Stimulated activated naive B cell treated with anti-CD40 and anti-IgM and Interleukin-4, amounts not matched to agents 10 μg/mL and 1 μg/mL and 100 μg/mL, for 72 hours (primary cell): ENCODE data around the gene NYAP1.

Experiments used
- ATAC-seq, 2 donors: fragments of 150-1000 bp; cut with Tn5 transposase; replicated peaks; 2 replicates each; pipeline ENCODE4 v1.10.0; 2021; ENCODE audit warnings: moderate library complexity in 1 of 2
- DNase-seq: peaks from one replicate; pipeline ENCODE4 v3.0.0; 2021
- H3K27ac Mint-ChIP-seq: one replicate; pipeline ENCODE4 v1.8.0; 2022; ENCODE audit warnings: mild to moderate bottlenecking, mixed read lengths
- H3K27me3 Mint-ChIP-seq, 2 donors: one replicate each; pipeline ENCODE4 v1.8.0; 2022; ENCODE audit warnings: mixed read lengths in 2 of 2
- H3K36me3 Mint-ChIP-seq, 2 donors: one replicate each; pipeline ENCODE4 v1.8.0; 2022; ENCODE audit warnings: mixed read lengths in 2 of 2, mild to moderate bottlenecking in 1 of 2
- H3K4me1 Mint-ChIP-seq, 2 donors: one replicate each; pipeline ENCODE4 v1.8.0; 2022; ENCODE audit warnings: mixed read lengths in 2 of 2, mild to moderate bottlenecking in 1 of 2
- H3K4me3 Mint-ChIP-seq, 2 donors: one replicate each; pipeline ENCODE4 v1.8.0; 2022; ENCODE audit warnings: mild to moderate bottlenecking in 2 of 2, mixed read lengths in 2 of 2, moderate library complexity in 1 of 2
- H3K9me3 Mint-ChIP-seq, 2 donors: one replicate each; pipeline ENCODE4 v1.8.0; 2022; ENCODE audit warnings: mixed read lengths in 2 of 2, mild to moderate bottlenecking in 1 of 2

Gene NYAP1

GRCh38 chr7:100467638-100468373 is 15.9 kb upstream of the NYAP1 start:
- H3K27ac Mint-ChIP-seq = no peak overlapping the region

GRCh38 chr7:100469227-100470044 is 14.3 kb upstream of the NYAP1 start:
- Mint-ChIP-seq H3K27me3 (no peaks in the 10 kb centered on the region), H3K9me3 (peaks cover 0 to 1% of the 10 kb centered on the region in 2 donors), H3K4me1 (peaks cover 34 to 58% of the 10 kb centered on the region in 2 donors), H3K27ac (peak overlapping the region; percentile 25), H3K4me3 (peak overlapping the region in 1 of 2 donors; percentile 25), H3K36me3 (peaks cover 51 to 63% of the 10 kb centered on the region in 2 donors)
- DNase-seq (peak; percentile 53), ATAC-seq (peak; percentile 68 to 77)

More at GRCh38 chr7:100467638-100468373, 15.9 kb upstream of the NYAP1 start:
- Mint-ChIP-seq H3K4me1 (peaks cover 24 to 41% of the 10 kb centered on the region in 2 donors), H3K36me3 (peaks cover 47 to 58% of the 10 kb centered on the region in 2 donors), H3K9me3 (no peaks in the 10 kb centered on the region), H3K4me3 (no peak overlapping the region), H3K27me3 (no peaks in the 10 kb centered on the region)
- DNase-seq (no peak), ATAC-seq (no peak)

- H3K4me3 Mint-ChIP-seq = no peak overlapping the region
- H3K4me1 Mint-ChIP-seq = peaks cover 43 to 64% of the 10 kb centered on the region in 2 donors
- H3K9me3 Mint-ChIP-seq = peaks cover 0 to 1% of the 10 kb centered on the region in 2 donors
- H3K27ac Mint-ChIP-seq = peak overlapping the region; percentile 89
- peaks cover 55 to 64% of the 10 kb centered on the region in 2 donors for H3K36me3 Mint-ChIP-seq
- ATAC-seq = no peak
- H3K27me3 Mint-ChIP-seq = no peaks in the 10 kb centered on the region
- DNase-seq = no peak
Observed at GRCh38 chr7:100471021-100471420, 12.7 kb upstream of the NYAP1 start.

- Mint-ChIP-seq H3K9me3 (peaks cover 0 to 1% of the 10 kb centered on the region in 2 donors), H3K27me3 (no peaks in the 10 kb centered on the region), H3K4me3 (peak overlapping the region; percentile 62 to 73), H3K27ac (peak overlapping the region; percentile 91), H3K36me3 (peaks cover 55 to 65% of the 10 kb centered on the region in 2 donors), H3K4me1 (peaks cover 43 to 65% of the 10 kb centered on the region in 2 donors)
- ATAC-seq = no peak
- DNase-seq = no peak
Observed at GRCh38 chr7:100472121-100472851, 11.4 kb upstream of the NYAP1 start.

GRCh38 chr7:100472854-100473499 is 10.8 kb upstream of the NYAP1 start:
- peaks cover 43 to 66% of the 10 kb centered on the region in 2 donors for H3K4me1 Mint-ChIP-seq
- peaks cover 53 to 62% of the 10 kb centered on the region in 2 donors for H3K36me3 Mint-ChIP-seq
- ATAC-seq = peak; percentile 52 to 75

GRCh38 chr7:100475549-100475948 is 8.2 kb upstream of the NYAP1 start:
- DNase-seq (no peak), ATAC-seq (no peak)
- H3K27ac Mint-ChIP-seq = peak overlapping the region; percentile 92
- H3K36me3 Mint-ChIP-seq = peaks cover 50 to 65% of the 10 kb centered on the region in 2 donors
- peaks cover 38 to 59% of the 10 kb centered on the region in 2 donors for H3K4me1 Mint-ChIP-seq
- peaks cover 0 to 1% of the 10 kb centered on the region in 2 donors for H3K9me3 Mint-ChIP-seq
- peak overlapping the region; percentile 83 to 85 for H3K4me3 Mint-ChIP-seq
- H3K27me3 Mint-ChIP-seq = no peaks in the 10 kb centered on the region

More at GRCh38 chr7:100472854-100473499, 10.8 kb upstream of the NYAP1 start:
- Mint-ChIP-seq H3K9me3 (peaks cover 0 to 1% of the 10 kb centered on the region in 2 donors), H3K4me3 (peak overlapping the region; percentile 62 to 73), H3K27me3 (no peaks in the 10 kb centered on the region), H3K27ac (peak overlapping the region; percentile 91)
- peak; percentile 67 for DNase-seq

- ATAC-seq = no peak
- peaks cover 48 to 60% of the 10 kb centered on the region in 2 donors for H3K36me3 Mint-ChIP-seq
- peak overlapping the region; percentile 83 to 85 for H3K4me3 Mint-ChIP-seq
- no peaks in the 10 kb centered on the region for H3K27me3 Mint-ChIP-seq
- H3K4me1 Mint-ChIP-seq = peaks cover 35 to 63% of the 10 kb centered on the region in 2 donors
- H3K27ac Mint-ChIP-seq = peak overlapping the region; percentile 92
- peaks cover 0 to 1% of the 10 kb centered on the region in 2 donors for H3K9me3 Mint-ChIP-seq
- no peak for DNase-seq
Observed at GRCh38 chr7:100476101-100476780, 7.5 kb upstream of the NYAP1 start.

- Mint-ChIP-seq H3K4me3 (peak overlapping the region; percentile 83 to 85), H3K27me3 (no peaks in the 10 kb centered on the region), H3K9me3 (peaks cover 0 to 1% of the 10 kb centered on the region in 2 donors), H3K27ac (peak overlapping the region; percentile 92), H3K4me1 (peaks cover 32 to 62% of the 10 kb centered on the region in 2 donors), H3K36me3 (peaks cover 42 to 56% of the 10 kb centered on the region in 2 donors)
- ATAC-seq = no peak
- DNase-seq = no peak
Observed at GRCh38 chr7:100476903-100477870, 6.5 kb upstream of the NYAP1 start.

- DNase-seq = no peak
Observed at GRCh38 chr7:100477871-100478267, 5.9 kb upstream of the NYAP1 start.

GRCh38 chr7:100478958-100479660 is 4.6 kb upstream of the NYAP1 start, which contains the start of gene TSC22D4:
Gene TSC22D4, minus strand, starts transcription at chr7:100479214. Its CDS starts 1,176 bp downstream, at chr7:100478038.
- Mint-ChIP-seq H3K4me3 (peak within 1 kb of the TSS; percentile 83 to 85), H3K9me3 (no peaks in the 10 kb centered on the region), H3K27ac (peak within 1 kb of the TSS; percentile 96), H3K4me1 (peaks cover 25 to 54% of the 10 kb centered on the region in 2 donors), H3K27me3 (no peaks in the 10 kb centered on the region), H3K36me3 (peaks cover 30 to 40% of the 10 kb centered on the region in 2 donors)
- DNase-seq = peak; percentile 88
- ATAC-seq = peak; percentile 74

More at GRCh38 chr7:100477871-100478267, 5.9 kb upstream of the NYAP1 start:
- peak overlapping the region; percentile 83 to 85 for H3K4me3 Mint-ChIP-seq
- H3K36me3 Mint-ChIP-seq = peaks cover 40 to 53% of the 10 kb centered on the region in 2 donors
- H3K4me1 Mint-ChIP-seq = peaks cover 33 to 64% of the 10 kb centered on the region in 2 donors
- peak overlapping the region; percentile 96 for H3K27ac Mint-ChIP-seq
- H3K9me3 Mint-ChIP-seq = peaks cover 0 to 1% of the 10 kb centered on the region in 2 donors
- no peaks in the 10 kb centered on the region for H3K27me3 Mint-ChIP-seq
- ATAC-seq = no peak

- Mint-ChIP-seq H3K9me3 (no peaks in the 10 kb centered on the region), H3K36me3 (peaks cover 12 to 21% of the 10 kb centered on the region in 2 donors), H3K27ac (no peak overlapping the region), H3K4me1 (peaks cover 12 to 34% of the 10 kb centered on the region in 2 donors), H3K4me3 (no peak overlapping the region), H3K27me3 (peaks cover 5 to 8% of the 10 kb centered on the region in 2 donors)
- no peak for DNase-seq
- ATAC-seq = no peak
Observed at GRCh38 chr7:100481466-100481865, 2.3 kb upstream of the NYAP1 start.
